NCI-H2029 treated with DMSO at 0.1 percent for 48 hours (cell line): ENCODE data around the gene CETN3.
"Not testable (repeated sequence)": the region's sequence is repeated elsewhere in the genome, so short reads cannot be mapped to it uniquely, and the experiment has no call there.

ENCODE experiments used
- DNase-seq: peaks from one replicate; lab custom pipeline; 2025; lab: John Stamatoyannopoulos, UW

The CETN3 gene

DNA sequence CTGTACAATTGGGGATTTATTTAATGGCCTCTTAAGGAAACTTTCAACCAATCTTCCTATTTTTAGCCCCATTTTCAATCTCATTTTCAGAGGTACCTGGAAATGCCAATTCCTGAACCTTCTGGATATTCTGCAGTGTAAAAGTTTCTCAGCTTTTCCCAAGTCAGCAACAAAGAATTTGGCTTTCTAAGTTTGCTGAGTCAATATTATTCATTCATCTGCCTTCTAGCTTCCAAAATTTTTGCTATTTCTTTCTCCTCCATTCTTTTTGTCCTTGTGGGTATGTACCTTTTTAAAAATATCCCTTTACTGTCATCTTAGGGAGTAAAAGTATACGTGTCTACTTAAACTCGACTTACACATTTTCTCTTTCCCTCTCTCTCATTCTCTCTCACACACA lies 25.7 kb downstream of the CETN3 start:
- DNase-seq: no peak

DNA sequence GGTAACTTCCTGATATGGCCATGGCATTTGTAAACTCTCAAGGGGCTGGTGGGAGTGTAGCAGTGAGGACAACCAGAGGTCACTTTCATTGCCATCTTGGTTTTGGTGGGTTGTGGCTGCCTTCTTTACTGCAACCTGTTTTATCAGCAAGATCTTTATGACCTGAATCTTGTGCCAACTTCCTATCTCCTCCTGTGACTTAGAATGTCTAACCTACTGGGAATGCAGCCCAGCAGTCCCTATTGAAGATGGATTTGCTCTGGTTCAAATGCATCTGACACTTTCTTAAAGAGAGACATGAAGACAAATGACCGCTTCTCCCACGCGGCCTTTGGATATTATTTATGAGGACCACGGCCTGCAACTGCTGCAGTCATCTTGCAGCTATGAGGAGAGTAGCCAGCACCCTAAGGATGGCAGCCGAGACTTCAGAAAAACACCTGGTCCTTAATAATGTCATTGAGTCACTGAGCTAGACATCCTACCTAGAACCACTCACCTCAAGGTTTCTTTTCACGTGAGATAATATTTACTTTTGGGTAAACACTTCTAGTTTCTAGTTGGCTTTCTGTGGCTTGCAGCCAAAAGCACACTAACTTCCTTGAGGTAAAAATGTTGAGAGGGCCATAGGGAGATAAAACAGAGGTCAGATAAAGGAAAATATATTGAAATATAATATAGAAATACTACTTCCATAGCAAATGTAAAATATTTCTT lies 28.2 kb downstream of the CETN3 start:
- DNase-seq: peak; percentile 22

DNA sequence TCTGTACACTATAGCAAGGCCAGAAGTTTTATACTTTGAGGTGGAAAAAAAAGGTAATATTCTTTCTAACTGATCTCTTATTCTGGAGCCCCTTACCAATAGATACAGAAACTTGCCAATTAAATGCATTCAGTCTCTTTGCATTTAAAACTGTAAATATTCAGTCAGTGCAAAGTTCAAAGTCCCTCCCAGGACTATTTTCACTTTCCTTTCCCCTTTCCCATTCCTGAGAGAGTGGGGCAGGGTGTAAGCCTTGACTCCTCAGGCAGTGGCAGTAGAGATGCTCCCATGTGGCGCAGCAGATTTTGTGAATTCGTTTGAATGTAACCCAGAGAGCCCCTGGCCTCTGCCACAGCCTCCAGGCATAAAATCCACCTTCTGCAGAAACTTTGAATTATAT lies 29.9 kb downstream of the CETN3 start:
- DNase-seq: no peak

DNA sequence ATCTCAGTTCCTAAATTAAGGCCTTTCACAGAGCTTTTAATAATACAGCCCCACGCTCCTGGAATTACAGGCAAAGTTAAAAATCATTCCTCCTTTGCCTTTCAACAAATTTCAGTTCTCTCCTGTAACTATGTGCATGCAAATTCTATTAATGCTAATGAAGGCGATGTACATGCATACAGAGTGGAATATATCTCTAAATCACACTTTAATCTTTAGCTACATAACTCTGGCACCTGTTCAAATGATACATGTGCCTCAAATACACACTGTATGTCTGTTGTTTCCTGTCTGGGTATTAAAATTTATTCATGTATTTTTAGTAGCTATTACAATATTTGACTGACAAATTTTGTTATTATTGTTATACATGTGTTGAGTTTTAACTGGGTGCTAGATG lies 30.8 kb downstream of the CETN3 start:
- no peak for DNase-seq

DNA sequence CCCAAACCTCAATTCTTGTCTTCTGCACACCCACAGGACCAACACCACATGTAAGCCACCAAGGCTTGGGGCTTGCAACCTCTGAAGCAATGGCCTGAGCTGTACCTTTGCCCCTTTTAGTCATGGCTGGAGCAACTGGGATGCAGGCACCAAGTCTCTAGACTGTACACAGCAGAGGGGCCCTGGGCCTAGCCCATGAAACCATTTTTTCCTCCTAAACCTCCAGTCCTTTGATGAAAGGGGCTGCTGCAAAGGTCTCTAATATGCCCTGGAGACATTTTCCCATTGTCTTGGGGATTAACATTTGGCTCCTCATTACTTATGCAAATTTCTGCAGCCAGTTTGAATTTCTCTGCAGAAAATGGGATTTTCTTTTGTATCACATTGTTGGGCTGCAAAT lies 38.3 kb downstream of the CETN3 start:
- DNase-seq: not testable (repeated sequence)

DNA sequence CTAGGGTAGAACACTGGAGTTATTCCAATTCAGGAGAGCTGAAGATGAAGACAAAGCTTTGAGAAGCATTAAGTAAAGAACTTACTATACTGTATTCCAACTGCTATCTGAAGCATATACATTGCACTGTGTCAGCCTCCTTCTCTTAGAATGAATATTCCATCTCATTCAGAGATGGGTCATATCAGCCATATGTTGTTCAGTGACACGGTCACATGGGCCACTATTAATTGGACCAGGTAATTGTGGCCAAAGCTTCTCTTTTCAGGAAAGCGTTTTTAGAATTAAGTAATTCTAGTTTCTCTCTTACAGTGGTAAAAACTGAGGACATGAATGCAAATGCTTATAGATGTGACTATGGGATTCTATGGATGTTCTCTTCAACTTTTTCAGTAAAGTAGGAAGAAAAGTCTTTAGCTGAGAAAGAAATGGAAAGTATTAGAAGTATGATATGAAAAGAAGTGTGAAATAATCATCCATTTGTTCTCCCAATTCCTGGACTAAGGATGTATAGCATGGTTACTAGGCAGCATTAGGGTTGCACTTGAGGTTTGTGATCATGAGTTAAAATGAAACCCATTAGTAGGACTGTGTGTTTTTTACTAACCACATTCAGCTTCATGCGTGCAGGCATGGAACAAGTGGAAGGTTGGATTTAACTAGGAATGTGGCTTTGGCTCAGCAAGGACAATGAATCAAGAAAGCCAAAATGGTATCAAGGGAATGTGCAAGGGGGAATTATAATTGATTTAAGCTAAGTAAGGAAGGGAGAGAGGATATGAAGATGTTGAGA lies 40.9 kb downstream of the CETN3 start:
- DNase-seq: no peak

DNA sequence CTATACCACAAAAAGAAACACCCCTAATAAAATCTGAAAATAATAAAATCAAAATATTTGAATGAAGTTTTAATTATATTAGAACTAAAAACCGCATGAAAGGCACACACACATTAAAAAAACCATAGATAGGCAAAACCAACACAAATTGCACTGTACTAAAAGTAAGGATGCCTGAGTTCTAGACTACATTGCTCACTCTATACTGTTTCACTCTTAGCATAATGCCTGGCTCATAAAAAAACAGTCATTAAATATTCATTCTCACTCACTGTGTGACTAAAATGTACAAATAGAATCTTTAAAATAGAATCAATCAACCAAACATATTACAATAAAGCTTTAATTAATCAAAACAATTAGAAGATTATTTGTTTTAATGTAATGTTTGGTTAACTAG lies 41.7 kb downstream of the CETN3 start:
- DNase-seq: no peak

DNA sequence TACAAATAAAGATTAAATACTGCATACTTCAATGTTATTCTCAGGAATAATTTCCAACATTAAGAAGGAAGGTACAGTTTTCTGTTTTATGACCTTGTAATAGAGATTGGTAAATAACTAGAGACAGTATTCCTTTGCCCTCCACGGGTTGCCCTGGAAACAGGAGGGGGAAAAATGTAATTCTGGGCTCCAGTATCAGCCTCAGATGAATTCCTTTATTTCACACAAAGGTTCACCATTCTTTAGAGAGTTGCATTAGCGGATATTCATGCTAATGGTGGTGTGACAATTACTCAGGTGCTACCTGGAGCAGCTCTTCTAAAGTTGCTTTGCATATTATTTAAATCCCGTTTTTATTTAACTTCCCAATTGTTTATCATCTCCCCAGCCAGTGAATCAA lies 42.6 kb downstream of the CETN3 start:
- no peak for DNase-seq

DNA sequence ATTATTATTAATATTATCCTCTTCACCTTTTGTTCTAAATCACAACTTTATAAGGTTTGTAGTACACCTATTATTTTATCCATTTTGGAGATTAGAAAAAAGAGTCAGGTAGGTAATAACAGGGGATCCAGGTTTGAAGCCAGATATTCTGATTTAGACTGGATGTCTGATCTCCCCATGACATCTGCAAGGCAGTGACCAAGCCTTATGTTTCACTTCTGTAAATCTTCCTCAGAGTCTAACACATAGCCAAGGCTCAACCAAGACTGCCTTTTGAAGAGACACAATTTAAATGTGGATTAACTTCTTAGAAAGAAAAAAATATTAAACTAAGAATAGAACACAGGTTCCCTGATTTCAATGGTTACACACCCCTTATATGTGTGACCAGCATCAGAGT lies 44.2 kb downstream of the CETN3 start:
- no peak for DNase-seq

DNA sequence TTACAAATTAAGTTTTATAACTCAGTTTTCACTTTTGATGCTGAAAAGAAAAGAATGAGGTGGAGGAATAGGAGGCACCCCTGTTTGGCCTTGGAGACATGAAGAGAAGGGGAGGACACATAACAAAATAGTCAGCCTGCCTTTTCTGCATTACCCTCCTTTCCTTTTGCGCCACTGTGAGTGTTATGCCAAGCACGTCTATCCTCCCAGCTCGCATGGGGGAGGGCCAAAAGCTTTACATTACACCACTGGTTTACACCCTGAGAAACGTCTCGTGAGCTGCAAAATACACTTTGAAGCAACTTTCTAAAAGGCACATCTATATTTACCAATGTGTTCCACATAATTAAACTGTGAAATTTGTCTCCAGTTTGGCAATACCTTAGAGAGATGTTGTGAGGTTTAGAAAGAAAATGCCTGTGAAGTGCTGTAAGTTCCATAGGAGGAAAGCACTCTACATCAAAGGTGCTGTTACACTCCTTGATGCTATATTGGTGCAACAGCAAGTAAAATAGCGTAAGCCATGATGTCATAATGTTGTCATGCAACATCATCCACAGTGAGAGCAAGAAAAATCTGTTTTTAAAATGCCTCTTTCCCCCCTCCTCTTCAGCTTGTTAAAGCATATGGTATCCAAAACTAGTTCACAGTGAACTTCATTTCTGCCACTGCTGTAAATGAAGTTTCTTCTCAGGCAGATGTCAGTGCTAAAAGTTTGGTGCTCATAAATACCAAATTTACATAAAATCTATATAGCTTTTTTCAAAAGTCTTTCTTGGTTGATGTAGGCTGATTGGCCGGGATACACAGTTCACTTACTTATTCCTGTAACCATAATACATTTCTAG lies 50.3 kb downstream of the CETN3 start:
- DNase-seq: no peak

DNA sequence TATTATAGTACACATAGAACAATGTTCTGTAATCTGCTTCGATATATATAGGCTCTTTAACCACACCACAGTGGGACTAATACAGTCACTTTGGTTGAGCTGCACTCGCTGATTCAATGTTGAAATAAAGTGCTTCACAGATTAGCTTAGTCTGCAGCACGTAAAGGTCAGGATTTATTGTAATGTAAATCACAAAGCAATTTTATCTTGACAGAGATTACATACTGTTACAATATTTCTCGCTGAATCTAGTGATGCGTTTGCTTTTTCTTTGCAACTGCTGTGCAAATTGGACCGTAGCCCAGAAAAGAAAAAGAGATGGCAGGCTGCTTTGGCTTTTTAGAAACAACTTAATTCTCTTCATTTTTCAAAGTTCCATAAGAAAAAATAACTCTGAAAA lies 52.9 kb downstream of the CETN3 start:
- no peak for DNase-seq

DNA sequence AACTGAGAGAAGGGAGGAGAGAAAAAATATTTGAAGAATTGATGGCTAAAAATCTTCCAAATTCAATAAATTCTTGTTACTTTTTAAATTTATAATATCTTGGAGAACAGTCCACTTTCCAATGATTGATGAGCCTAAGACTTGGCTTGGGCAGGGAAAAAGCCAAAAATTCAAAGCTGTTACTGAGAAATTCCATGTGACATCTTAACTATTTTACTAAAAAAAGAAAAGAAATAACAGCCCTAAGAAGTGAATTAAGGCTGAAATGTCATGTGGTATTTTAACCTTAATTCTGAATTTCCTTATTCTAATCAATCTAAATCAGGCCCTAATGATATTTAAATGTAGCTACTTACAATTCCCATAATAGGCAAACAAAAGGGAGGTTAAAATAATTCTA lies 53.4 kb downstream of the CETN3 start:
- no peak for DNase-seq

DNA sequence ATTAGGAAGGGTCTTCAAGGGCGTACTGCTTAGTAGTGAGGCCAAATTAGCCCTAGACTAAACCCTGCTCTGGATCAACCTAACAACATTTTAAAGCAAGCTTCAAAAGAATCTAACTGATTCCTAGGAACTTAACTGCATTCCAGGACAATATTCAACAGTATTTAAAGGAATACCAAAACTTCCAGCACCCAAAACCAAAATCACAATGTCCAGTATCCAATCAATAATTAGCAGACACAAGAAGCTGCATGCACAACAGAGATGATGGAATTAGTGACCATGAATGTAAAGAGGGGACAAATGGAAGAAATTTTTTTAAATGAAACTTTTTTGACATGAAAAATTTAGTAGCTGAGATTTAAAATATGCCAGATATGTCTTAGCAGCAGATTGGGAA lies 53.9 kb downstream of the CETN3 start:
- DNase-seq: no peak

DNA sequence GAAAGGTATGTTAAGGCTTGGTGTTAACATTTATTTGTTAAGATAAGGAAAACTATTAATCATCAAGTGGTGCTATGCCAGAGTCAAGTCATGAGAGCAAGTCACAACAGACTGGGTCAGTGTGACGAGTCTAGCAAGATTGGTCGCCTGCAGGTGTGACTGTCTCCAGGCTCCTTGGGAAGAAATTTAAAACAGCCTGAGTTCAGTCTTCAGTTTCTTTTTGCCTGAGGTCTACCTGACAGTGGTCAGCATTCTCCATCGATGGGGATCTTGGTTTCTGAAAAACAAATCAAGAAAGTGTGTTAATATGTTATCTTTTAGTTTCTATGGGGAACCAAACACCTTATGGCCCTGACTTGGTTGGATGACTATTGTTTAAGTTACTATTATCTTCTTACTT lies 56.3 kb downstream of the CETN3 start:
- DNase-seq: no peak

DNA sequence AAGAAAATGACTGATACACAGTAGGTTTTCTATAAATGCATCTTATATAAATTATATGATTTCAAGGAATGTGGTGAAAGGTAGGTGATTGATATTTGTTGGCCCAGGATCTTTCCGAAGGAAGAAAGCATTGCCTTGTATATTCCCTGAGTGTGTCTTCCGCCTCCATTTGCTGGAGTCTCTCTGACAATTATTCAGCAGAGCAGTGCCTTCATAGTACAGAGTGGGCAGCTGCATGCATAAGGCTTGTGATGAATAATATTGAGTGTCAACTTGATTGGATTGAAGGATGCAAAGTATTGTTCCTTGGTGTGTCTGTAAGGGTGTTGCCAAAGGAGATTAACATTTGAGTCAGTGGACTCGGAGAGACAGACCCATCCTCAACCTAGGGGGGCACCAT lies 58.5 kb downstream of the CETN3 start:
- DNase-seq: no peak

DNA sequence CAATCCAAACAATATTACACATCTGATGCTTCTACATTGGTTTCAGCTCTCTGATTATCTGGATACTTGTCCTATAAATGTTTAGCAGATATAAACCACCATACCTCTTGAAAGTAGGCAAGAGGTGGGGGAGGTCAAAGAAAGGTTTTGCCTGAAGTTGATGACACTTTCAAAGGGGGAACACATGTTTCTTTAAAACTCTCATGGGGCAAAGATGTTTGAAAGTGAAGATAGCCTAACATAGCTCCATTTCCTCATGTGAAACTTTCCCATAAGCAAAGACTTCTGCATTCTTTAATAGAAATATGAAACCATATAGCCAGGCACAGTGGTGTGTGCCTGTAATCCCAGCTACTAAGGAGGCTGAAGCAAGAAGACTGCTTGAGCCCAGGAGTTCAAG lies 62.1 kb downstream of the CETN3 start:
- no peak for DNase-seq

DNA sequence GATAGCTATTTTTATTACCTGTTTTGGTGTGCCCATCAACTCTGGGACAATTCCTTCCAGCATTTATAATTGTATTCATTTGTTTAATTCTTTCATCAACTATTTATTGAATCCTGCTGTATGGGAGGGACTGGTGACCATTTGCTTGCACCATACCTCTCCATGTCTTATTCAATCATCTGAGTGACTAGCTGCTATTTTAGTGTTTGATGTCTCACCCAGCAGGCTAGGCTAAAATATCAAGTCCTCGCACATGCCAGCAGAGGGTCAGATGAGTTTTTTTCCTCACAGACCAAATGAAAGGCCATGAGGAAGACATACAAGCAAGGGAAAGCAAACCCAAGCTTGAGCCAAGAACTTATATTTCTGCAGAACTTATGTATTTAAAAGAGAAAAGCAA lies 63.9 kb downstream of the CETN3 start:
- no peak for DNase-seq

DNA sequence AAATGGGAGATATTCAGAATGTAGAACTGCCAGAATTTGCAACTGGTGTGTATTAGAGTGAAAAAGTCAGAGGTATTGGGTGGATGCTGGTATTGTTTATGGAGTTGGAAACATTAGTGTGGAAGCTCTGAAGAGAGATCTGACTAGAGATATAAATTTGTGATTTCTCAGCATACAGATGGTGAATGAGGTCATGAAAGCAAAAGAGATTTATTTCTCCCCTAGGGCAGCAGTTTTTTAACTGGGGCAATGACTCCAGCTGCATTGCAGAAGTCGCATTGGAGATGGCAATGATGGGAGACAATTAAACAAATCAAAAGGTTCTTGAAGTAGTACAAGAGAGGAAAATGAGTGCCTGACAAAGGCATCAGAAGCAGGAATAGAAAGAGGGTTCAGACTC lies 64.9 kb downstream of the CETN3 start:
- DNase-seq: no peak

DNA sequence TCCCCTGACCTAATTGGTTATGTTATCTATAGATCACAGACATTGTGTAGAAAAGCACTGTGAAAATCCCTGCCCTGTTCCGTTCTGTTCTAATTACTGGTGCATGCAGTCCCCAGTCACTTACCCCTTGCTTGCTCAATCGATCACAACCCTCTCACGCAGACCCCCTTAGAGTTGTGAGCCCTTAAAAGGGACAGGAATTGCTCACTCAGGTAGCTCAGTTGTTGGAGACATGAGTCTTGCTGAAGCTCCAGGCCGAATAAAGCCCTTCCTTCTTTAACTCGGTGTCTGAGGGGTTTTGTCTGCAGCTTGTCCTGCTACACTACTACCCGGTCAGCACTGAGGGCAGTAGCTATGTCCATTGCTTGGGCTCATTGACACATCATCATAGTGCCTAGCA lies 65.8 kb downstream of the CETN3 start:
- DNase-seq: not testable (repeated sequence)

DNA sequence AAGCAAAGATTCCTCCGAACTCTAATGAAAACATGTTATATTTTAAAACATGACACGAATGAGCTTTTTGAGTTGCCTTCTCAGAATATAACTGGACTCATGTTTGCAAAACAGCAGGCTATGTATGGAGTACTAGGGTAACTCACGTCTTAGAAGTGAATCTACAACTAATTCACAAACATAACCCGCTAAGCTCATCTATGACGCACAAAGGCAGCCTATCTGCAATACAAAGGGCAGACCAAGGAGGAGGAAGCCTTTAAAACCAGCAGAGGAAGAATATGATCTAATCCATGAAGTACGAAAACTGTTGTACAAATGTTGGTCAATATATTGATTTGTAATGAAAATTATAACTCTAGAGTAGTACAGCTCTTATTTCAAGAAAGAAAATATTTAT lies 67.0 kb downstream of the CETN3 start:
- no peak for DNase-seq
